ENCODE measurements around the gene LGI1. TPM values are rescaled to one million over a fixed set of nuclear protein-coding genes. Genes with fewer than 3 reads are reported as not detected.

LGI1 gene
- total and polyA plus RNA-seq, 2 of the 8 experiments (the other 6 are each of a cell fraction or from before 2014, with no cell fraction given) = 0.15 TPM; not detected in 1

- WGBS, 2 experiments (ENCODE audit: extremely low coverage in 1 of 2, insufficient coverage in 1 of 2, insufficient read length in 1 of 2, insufficient replicate concordance in 2 of 2, low coverage in 1 of 2, low lambda C conversion rate in 2 of 2, missing lambda C conversion rate in 1 of 2) = 93% methylated on average over 2 of the region's 2 CpGs; no CpG with 5 or more reads in 1 of the 2 experiments
- POLR2A ChIA-PET (ENCODE audit: partially characterized antibody) = no interaction called here
Observed at GRCh38 chr10:93797825-93798224, 40.1 kb downstream of the LGI1 start.

More at GRCh38 chr10:93797825-93798224, 40.1 kb downstream of the LGI1 start:
- Histone ChIP-seq H2AK5ac (ENCODE audit: low read depth, low read length) (no peak overlapping the region), H3K4me3 (ENCODE audit: extremely low read depth in 1 of 4, insufficient read depth in 2 of 4, low read depth in 3 of 4, low read length in 4 of 4) (no peak overlapping the region), H2BK20ac (ENCODE audit: low read length) (no peak overlapping the region), H4K5ac (ENCODE audit: insufficient read length, low read depth, low read length) (no peak overlapping the region), H2AFZ (ENCODE audit: low read length) (no peak overlapping the region), H3K23ac (ENCODE audit: insufficient read length) (no peak overlapping the region), H3K4me2 (ENCODE audit: insufficient read depth in 1 of 2, low read depth in 2 of 2, low read length in 2 of 2) (no peak overlapping the region), H3K79me1 (ENCODE audit: low read depth, low read length) (no peaks in the 10 kb centered on the region), H3K27ac (ENCODE audit: low read depth, low read length) (no peak overlapping the region), H3K4ac (replicated peaks; ENCODE audit: insufficient read length, low read depth, low read length) (no peak overlapping the region), H3K14ac (ENCODE audit: insufficient read length) (no peak overlapping the region), H4K91ac (replicated peaks; ENCODE audit: insufficient read length, low read length) (no peak overlapping the region), H3K79me2 (ENCODE audit: control insufficient read depth in 1 of 2, insufficient read depth in 2 of 2, low read length in 2 of 2) (no peaks in the 10 kb centered on the region), H3K36me3 (ENCODE audit: control insufficient read depth in 2 of 4, insufficient read depth in 4 of 4, low read length in 3 of 4) (no peaks in the 10 kb centered on the region), H3K56ac (replicated peaks; ENCODE audit: insufficient read length, low read depth, low read length) (no peak overlapping the region), H3K23me2 (ENCODE audit: low read depth, low read length) (no peaks in the 10 kb centered on the region; the same call in 1 of the 2 replicates), H3K9ac (replicated peaks in 1 of 4; ENCODE audit: extremely low read depth in 1 of 4, low read depth in 3 of 4, low read length in 3 of 4) (no peak overlapping the region), H2BK12ac (ENCODE audit: low read depth, low read length) (no peak overlapping the region), H3K4me1 (replicated peaks in 1 of 4; ENCODE audit: control insufficient read depth in 3 of 4, insufficient read depth in 4 of 4, low read length in 3 of 4) (peaks cover 0 to 2% (median 0%) of the 10 kb centered on the region in 4 experiments; a peak in 2 of 7 replicates), H4K20me1 (replicated peaks in 1 of 2; ENCODE audit: control insufficient read depth in 1 of 2, insufficient read depth in 2 of 2, low read length in 2 of 2) (no peaks in the 10 kb centered on the region), H2BK15ac (ENCODE audit: low read length) (no peak overlapping the region), H3K18ac (ENCODE audit: extremely low read depth, low read length) (no peak overlapping the region), H4K8ac (ENCODE audit: extremely low read depth, insufficient read depth, low read length) (no peak overlapping the region), H2BK5ac (ENCODE audit: low read depth, low read length) (no peak overlapping the region), H2BK120ac (replicated peaks; ENCODE audit: low read depth, low read length) (no peak overlapping the region), H3K9me3 (ENCODE audit: insufficient read depth in 2 of 2, low read depth in 1 of 2, low read length in 1 of 2) (no peaks in the 10 kb centered on the region), H3K27me3 (replicated peaks in 1 of 4; ENCODE audit: control insufficient read depth in 3 of 4, extremely low read depth in 1 of 4, insufficient read depth in 3 of 4, low read length in 3 of 4) (0 out of 7 replicates have a peak, but pooled peaks cover 0 to 2% (median 0%) of the 10 kb centered on the region in 4 experiments)
- no peak for DNase-seq (ENCODE audit: low read depth in 1 of 2, low spot score in 2 of 2)
- no peak for FAIRE-seq
- CTCF ChIA-PET (ENCODE audit: partially characterized antibody) = interaction anchor here (0.8 to 4.9 kb wide), 2 partner anchors 18 to 165 kb away, joined by 3 to 27 read pairs; no protein-coding TSS in a partner anchor
- no peak for TF ChIP-seq SIX5 (IDR thresholded peaks at IDR 0.05; ENCODE audit: low read depth, low read length)
- TF ChIP-seq RFX5 (IDR thresholded peaks at IDR 0.05; ENCODE audit: borderline replicate concordance, low read depth, low read length) = no peak
- TF ChIP-seq SP4 (IDR thresholded peaks at IDR 0.05; ENCODE audit: low read length) = no peak
- TF ChIP-seq TCF12 (IDR thresholded peaks at IDR 0.05; ENCODE audit: low read depth, low read length) = no peak
- TF ChIP-seq GABPA (IDR thresholded peaks at IDR 0.05; ENCODE audit: borderline replicate concordance, insufficient read depth, low read length) = no peak
- TF ChIP-seq ZNF274 (IDR thresholded peaks at IDR 0.05; ENCODE audit: borderline replicate concordance, extremely low read depth, low read length) = no peak
- no peak for TF ChIP-seq RXRA (IDR thresholded peaks at IDR 0.05; ENCODE audit: insufficient read depth, low read depth, low read length)
- TF ChIP-seq EP300 (IDR thresholded peaks at IDR 0.05; ENCODE audit: borderline replicate concordance in 1 of 2, low read depth in 2 of 2, low read length in 2 of 2) = no peak
- TF ChIP-seq CTBP2 (IDR thresholded peaks at IDR 0.05; ENCODE audit: borderline replicate concordance, insufficient read depth, insufficient read length, low read length) = no peak
- no peak for TF ChIP-seq CBX5 (IDR thresholded peaks at IDR 0.05; ENCODE audit: low read depth, low read length)
